ENCODE data around the gene RSPH4A.
"Not testable (repeated sequence)": the region's sequence is repeated elsewhere in the genome, so short reads cannot be mapped to it uniquely, and the experiment has no call there.

RSPH4A gene

DNA sequence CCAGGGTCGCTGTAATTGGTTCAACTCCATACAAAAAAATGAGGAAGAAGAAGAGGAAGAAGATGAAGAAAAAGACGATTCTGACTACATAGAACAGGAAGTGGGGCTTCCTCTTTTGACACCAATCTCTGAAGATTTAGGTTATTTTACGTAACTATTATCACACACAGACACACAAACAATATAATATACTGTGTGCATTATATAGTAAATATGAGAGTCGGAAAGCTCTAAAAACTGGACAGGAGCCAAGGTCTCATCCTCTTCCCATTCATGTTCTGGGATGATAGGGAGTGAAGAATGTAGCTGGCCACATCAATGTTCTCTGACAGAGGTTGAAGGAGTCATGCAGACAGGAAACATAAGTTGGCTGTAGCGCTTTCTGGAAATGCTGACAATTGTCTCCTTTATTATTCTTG is 13.3 kb downstream of the RSPH4A start:
- no peak for DNase-seq

DNA sequence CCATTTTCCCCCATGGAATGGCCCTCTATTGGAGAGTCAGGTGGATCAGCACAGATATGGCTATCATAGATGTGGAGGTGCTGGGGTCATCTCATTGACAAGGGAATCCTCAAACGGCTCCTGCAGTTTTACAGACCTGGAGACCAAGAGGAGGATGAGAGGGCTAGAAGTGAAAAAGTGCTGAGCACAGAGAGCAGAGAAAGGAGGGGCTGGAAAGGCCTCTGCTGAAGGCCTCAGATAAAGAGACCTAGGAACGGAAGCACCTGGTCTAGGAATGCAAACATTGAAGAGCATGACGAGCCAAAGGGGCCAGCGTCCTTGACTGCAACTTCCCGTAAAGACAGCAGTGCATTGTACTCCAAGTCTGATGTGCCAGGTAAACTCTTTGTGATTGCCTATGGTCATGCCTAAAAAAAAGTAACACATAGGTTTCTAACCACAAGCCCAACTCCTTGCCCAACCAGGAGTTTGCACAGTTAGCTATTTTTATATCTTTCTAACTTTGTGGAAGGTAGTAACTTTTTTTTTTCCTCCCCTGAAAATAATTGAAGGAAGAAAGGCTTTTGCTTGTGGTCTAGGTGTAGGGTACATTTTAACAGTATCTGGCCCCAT is 15.2 kb downstream of the RSPH4A start:
- no peak for DNase-seq

DNA sequence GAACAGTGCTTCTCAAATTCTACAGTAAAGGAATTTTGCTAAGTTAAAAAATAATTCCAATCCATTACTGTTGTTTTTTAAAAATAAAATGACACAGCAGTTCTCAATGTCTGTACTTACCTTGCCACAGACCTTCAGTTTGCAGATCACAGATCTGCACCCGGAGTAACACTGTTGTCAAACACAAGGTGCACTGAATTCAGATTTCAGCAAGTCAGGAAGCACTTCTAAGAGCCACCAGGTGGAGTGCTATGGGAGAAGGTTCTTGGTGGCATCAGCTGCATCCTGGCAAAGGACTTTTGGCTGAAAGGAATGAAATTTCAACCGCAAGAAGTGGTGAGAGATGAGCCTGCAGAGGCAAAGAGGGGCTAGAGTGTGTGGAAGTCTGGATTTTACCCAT is 17.4 kb downstream of the RSPH4A start:
- no peak for DNase-seq

DNA sequence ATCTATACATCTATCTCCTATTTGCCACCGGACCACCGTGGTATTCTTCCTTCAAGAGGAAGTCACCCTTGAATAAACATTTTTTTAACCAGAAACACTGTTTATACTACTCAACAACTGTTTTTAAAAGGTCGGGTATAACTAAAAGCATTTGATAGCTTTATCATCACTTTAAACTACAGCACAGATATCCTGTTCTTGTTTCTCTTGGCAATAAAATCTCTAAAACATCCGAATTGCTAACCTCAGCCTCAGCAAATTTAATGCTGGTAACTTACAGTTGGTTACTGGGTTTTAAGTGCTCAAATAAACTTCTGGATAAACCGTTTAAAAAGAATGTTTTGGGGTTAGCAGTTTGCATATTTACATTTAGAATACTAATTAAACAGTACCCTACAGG is 31.9 kb downstream of the RSPH4A start:
- DNase-seq, result no peak

DNA sequence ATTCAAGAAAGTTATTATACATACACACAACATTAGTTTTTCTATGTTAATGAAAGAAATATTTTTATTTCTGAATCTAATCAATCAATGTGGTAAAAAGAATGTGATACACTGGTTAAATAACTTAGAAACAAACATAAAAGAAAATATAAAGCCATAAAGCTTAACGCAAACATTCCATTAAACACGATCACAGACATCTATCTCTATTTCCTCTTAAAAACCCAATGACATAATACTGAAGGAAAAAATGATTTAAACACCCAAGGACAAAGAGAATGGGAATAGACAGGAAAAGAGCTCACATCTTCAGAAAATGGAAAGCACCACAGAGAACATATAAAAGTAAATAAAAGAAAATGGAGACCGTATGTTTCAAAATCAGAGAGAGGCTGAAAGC is 32.9 kb downstream of the RSPH4A start:
- DNase-seq, result no peak

DNA sequence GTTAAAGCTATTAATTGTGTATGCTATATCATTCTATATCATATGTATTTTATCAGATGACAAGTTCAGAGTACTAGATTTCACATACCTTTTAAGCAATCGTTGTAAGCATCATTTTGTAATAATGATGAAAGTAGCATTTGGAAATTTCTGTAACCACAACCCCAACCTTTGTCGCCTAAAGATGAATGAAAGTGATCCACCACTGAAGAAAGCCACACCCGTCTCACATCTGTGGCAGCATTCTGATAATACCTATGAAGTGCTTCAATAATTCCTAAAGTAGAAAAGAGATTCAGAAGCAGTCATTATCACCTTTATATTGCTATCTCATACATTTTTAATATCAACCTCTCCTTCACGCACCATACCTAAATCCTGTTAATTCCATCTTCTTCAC is 35.6 kb downstream of the RSPH4A start:
- no peak for DNase-seq

DNA sequence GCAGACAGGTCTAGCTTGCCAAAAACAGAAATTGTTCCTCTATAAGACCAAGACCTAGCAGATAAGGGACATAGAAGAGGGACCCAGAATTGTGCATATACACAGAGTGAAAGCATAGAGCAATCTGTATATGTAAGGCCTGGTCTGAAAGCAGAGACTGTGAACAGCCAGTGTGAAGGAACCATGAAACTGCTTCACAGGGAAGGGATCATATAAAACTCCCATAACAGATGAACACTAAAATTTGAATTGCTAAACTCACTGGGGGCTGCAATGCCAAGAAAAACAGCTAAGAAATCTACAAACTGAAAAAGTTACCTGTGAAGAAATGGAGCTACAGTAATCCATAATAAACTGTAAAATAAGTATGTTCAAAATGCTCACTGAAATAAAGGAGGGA is 45.3 kb downstream of the RSPH4A start:
- no peak for DNase-seq

DNA sequence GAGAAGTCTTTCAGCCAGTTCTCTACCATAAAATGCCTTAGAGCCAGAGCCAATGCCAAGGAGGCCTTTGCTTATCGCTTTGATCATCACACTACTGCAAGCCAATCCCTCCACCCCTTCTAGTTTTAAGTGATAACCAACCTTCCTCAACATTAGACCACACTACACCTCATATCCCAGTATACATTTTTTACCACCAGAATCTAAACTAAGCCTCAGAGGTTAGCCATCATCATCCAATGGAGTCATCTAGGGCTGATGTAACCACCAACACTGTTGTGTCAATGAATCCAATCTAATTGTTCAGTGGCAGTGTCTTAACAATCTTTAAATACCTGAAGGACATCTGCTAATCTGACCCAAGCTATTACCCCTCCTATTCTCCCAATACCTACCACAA is 45.9 kb downstream of the RSPH4A start:
- DNase-seq, result no peak

DNA sequence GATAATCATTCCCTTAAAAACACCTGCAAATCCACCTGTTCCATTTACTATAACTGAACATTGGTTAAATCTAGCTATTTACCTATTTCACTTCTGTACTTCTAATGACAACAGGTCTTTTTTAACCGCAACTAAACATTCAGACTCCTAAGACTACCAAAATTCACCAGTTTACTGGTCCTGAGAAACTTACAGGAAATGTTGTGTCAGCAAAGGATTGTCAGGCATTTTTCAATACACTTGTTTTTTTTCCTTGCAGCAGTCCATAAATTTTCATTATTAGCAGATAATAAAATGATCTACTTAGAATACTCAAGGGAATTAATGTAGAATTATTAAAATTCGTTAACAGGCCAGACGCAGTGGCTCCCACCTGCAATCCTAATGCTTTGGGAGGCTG is 47.0 kb downstream of the RSPH4A start:
- no peak for DNase-seq

DNA sequence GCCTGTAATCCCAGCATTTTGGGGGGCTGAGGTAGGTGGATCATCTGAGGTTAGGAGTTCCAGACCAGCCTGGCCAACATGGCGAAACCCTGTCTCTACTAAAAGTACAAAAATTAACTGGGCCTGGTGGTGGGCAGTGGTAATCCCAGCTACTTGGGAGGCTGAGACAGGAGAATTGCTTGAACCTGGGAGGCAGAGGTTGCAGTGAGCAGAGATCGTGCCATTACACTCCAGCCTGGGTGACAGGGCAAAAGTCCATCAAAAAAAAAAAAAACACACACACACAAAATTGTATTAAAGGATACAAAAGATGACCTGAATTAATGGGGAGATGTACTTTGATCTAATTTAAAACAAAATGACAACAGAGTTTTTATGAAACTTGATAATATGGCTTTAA is 47.9 kb downstream of the RSPH4A start:
- DNase-seq, result not testable (repeated sequence)

DNA sequence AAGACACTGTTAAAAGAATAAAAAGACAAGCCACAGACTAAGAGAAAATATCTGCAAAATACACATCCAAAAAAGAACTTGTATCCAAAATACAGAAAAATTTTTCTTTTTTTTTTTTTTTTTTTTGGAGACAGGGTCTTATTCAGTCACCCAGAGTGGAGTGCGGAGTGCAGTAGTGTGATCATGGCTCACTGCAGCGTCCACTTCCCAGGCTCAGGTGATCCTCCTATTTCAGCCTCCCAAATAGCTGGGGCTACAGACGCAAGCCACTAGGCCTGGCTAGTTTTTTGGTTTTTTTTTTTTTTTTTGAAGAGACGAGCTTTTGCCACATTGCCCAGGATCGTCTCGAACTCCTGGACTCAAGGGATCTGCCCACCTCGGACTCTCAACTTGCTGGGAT is 49.2 kb downstream of the RSPH4A start:
- DNase-seq, result no peak

DNA sequence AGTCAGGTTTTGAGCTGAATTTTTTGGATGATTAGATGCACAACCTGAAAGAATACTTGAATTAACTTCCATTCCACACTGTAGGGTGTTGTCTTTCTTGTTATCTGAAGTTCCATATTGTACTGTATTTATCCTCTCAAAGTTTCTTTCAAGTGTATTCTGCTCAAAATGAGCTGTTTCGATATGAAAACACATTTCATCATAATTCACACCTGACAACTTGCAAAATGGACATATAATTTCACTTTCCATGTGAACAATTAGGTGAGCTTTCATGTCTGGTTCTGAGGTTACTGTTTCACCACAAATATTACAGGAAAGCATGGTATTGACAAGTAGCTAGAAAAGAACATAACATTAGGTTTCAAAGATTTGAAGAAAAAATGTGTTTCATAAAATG is 50.6 kb downstream of the RSPH4A start:
- peak; percentile 28 for DNase-seq

DNA sequence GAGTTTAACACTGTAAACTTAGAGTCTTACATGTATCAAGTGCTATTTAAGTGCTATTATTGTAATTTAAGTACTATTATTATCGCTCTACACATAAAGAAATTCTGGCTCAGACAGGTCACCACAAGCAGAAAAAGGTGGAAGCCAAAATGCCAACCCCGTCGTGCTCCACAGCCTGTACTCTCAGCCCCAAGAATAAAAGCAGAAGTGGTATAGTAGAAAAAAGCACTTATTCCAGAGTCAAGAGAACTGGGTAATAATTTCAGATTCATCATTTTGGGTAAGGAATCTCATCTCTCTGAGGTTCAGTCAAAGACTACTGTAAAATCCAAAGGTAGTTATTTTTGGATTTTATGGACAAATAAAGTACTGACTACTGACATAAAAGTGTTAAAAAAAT is 51.3 kb downstream of the RSPH4A start:
- no peak for DNase-seq

DNA sequence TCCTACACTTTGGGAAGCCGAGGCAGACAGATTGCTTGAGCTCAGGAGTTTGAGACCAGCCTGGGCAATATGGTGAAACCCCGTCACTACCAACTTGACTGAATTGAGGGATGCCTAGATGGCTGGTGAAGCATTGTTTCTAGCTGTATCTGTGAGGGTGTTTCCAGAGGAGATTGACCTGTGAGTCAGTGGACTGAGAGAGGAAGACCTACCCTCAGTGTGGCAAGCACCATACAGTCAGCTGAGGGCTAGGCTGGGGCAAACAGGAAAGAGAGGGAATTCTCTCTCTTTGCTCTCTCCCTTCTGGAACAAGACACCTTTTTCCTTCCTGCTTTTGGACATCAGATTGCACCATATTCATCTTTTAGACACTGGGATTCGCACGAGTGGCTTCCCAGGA is 56.0 kb downstream of the RSPH4A start:
- no peak for DNase-seq

DNA sequence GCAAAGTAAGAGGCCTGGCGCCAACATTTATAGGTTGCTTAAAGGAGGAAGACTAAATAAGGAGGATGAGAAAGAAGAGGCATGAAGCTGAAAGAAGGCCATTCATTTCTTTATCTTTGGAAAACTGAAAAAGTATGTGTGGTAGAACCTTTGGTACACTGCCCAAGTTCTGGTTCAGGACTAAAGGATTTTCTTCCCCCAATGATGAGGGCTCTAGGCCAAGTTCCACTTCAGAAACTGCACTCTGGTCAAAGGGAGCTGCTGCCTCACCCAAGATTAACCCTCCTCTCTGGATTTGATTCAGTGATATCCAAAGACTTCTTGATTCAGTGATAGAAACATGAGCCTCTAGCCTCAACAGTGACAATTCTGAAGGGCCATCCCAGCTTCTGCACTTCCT is 59.7 kb downstream of the RSPH4A start:
- DNase-seq, result no peak

DNA sequence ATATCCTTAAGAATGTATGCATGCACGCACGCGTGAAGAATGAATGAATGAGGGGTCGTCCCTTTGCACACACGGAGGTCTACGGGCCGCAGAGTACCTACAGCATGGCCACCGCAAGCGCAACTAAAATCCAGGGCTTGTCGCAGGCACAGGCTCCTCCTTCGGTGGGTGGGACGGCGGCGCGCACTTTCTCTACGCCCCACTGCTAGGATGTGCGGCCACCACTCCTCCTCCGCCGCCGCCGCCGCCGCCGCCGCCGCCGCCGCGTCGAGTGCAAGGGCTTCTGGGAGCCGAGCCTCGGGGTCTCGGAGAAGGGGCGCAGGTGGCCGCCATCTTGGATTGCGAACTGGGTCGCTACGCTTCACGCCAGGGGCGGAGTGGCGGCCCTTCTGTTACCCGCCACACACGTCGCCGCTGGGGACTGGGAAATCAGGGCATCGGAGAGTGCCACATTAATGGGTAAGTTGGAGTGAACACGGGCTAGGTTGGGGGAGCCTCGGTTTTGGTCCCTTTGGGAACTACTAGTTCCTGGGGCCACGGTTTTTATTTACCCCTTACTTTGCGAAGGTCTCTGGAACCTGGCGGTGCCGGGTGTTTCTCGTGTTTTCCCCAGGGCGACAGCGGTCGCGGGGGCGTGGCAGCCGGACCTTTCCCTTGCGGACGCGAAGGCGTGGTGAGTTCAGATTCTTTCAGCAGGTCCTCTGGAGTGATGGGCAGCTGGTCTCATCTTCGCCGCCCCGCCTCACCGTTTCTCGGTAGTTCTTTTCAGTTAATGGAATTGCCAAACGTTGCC is 64.8 kb downstream of the RSPH4A start, which contains the start of gene KPNA5:
TSS of gene KPNA5 (plus strand) at position 332 of the 793 bp plus-strand sequence. CDS start at position 456, 124 bp downstream.
- peak; percentile 91 for DNase-seq

DNA sequence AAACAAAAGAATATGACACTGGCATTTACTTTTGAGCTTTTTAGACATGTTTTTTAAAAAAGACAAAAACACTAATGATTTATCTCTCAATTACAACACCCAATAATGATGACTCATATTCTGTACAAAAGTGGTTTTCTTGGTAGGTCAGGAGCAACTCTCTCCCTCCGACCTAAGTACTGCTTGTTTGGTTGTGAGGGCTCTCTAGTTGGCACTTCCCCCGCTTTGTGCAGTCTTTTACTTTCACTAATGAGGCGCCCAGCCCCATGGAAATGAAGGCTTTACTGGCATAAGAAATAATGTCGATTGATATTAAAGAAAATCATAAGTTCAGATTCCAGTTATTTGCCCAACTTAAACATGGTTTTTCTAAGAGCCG is 66.0 kb downstream of the RSPH4A start:
- peak; percentile 64 for DNase-seq
